Activated naive CD4-positive, alpha-beta T cell treated with anti-CD3 and anti-CD28 coated beads, Interleukin-2, amount 50 U/mL, for 72 hours (primary cell): ENCODE results near the gene SUMF1. TPM values are rescaled to one million over a fixed set of nuclear protein-coding genes. Genes with fewer than 3 reads are reported as not detected.
A peak's percentile ranks its signal among the peaks of the same experiment; 100 is the strongest.

Experiments
- ATAC-seq, 2 donors: fragments of 150-1000 bp; cut with Tn5 transposase; 2 replicates each; pipeline ENCODE4 v1.10.0; 2021; ENCODE audit warnings: mild to moderate bottlenecking in 2 of 2, moderate library complexity in 2 of 2
- DNase-seq, 2 donors: peaks; one replicate each; pipeline ENCODE4 v3.0.0; 2021 to 2022; ENCODE audit warnings: low spot score in 2 of 2
- H3K27ac Mint-ChIP-seq, 2 donors: one replicate each; pipeline ENCODE4 v1.8.0; 2022; ENCODE audit warnings: mild to moderate bottlenecking in 2 of 2, mixed read lengths in 2 of 2
- H3K36me3 Mint-ChIP-seq, 2 donors: one replicate each; pipeline ENCODE4 v1.8.0; 2022; ENCODE audit warnings: mixed read lengths in 2 of 2
- H3K9me3 Mint-ChIP-seq, 2 donors: one replicate each; pipeline ENCODE4 v1.8.0; 2022; ENCODE audit warnings: mixed read lengths in 2 of 2
- total RNA-seq, 2 donors: library from RNA; stranded (reverse); gene quantifications; one replicate each; pipeline ENCODE4 v1.2.3, GENCODE V29; 2022

Gene SUMF1
- total RNA-seq, 2 donors from 2014 or later: 4.8 to 6.2 TPM

- Mint-ChIP-seq H3K9me3 (peaks cover 4 to 6% of the 10 kb centered on the region in 2 donors), H3K36me3 (peaks cover 20 to 36% of the 10 kb centered on the region in 2 donors), H3K27ac (peak overlapping the region in 1 of 2 donors; percentile 63)
- peak; percentile 66 to 88 for ATAC-seq
- no peak for DNase-seq
Measured at GRCh38 chr3:4394048-4394447, 73.0 kb downstream of the SUMF1 start.

GRCh38 chr3:4392992-4393391 is 74.1 kb downstream of the SUMF1 start:
- DNase-seq (no peak), ATAC-seq (no peak)
- peaks cover 4 to 6% of the 10 kb centered on the region in 2 donors for H3K9me3 Mint-ChIP-seq
- H3K36me3 Mint-ChIP-seq: peaks cover 20 to 36% of the 10 kb centered on the region in 2 donors
- H3K27ac Mint-ChIP-seq: no peak overlapping the region

GRCh38 chr3:4387210-4388204 is 79.6 kb downstream of the SUMF1 start:
- H3K36me3 Mint-ChIP-seq: peaks cover 9 to 30% of the 10 kb centered on the region in 2 donors
- peak overlapping the region in 1 of 2 donors; percentile 60 for H3K27ac Mint-ChIP-seq
- ATAC-seq: peak; percentile 94 to 95
- DNase-seq: no peak
- H3K9me3 Mint-ChIP-seq: peaks cover 0 to 6% of the 10 kb centered on the region in 2 donors

GRCh38 chr3:4385201-4385600 is 81.9 kb downstream of the SUMF1 start:
- H3K9me3 Mint-ChIP-seq: peaks cover 0 to 6% of the 10 kb centered on the region in 2 donors
- no peak overlapping the region for H3K27ac Mint-ChIP-seq
- DNase-seq (no peak), ATAC-seq (no peak)
- peaks cover 0 to 16% of the 10 kb centered on the region in 2 donors for H3K36me3 Mint-ChIP-seq

- Mint-ChIP-seq H3K9me3 (peaks cover 0 to 14% of the 10 kb centered on the region in 2 donors), H3K27ac (no peak overlapping the region), H3K36me3 (peaks cover 19 to 22% of the 10 kb centered on the region in 2 donors)
- ATAC-seq (no peak), DNase-seq (no peak)
Measured at GRCh38 chr3:4380013-4380412, 87.1 kb downstream of the SUMF1 start.

GRCh38 chr3:4376499-4376898 is 90.6 kb downstream of the SUMF1 start:
- Mint-ChIP-seq H3K9me3 (peaks cover 0 to 21% of the 10 kb centered on the region in 2 donors), H3K36me3 (peaks cover 27 to 46% of the 10 kb centered on the region in 2 donors), H3K27ac (no peak overlapping the region)
- DNase-seq (no peak), ATAC-seq (no peak)

- H3K9me3 Mint-ChIP-seq: peaks cover 0 to 21% of the 10 kb centered on the region in 2 donors
- no peak overlapping the region for H3K27ac Mint-ChIP-seq
- no peak for ATAC-seq
- DNase-seq: no peak
- peaks cover 27 to 46% of the 10 kb centered on the region in 2 donors for H3K36me3 Mint-ChIP-seq
Measured at GRCh38 chr3:4375911-4376310, 91.2 kb downstream of the SUMF1 start.

- DNase-seq: no peak
- Mint-ChIP-seq H3K9me3 (peaks cover 0 to 16% of the 10 kb centered on the region in 2 donors), H3K36me3 (peaks cover 27 to 57% of the 10 kb centered on the region in 2 donors), H3K27ac (no peak overlapping the region)
- no peak for ATAC-seq
Measured at GRCh38 chr3:4373669-4374068, 93.4 kb downstream of the SUMF1 start.

GRCh38 chr3:4362523-4362922 is 104.5 kb downstream of the SUMF1 start:
- Mint-ChIP-seq H3K27ac (no peak overlapping the region), H3K36me3 (no peaks in the 10 kb centered on the region), H3K9me3 (no peaks in the 10 kb centered on the region)
- ATAC-seq: no peak
- no peak for DNase-seq

GRCh38 chr3:4360817-4361216 is 106.3 kb downstream of the SUMF1 start:
- ATAC-seq: no peak
- no peak overlapping the region for H3K27ac Mint-ChIP-seq
- no peaks in the 10 kb centered on the region for H3K9me3 Mint-ChIP-seq
- no peaks in the 10 kb centered on the region for H3K36me3 Mint-ChIP-seq
- no peak for DNase-seq

GRCh38 chr3:4359805-4360502 is 107.1 kb downstream of the SUMF1 start:
- Mint-ChIP-seq H3K27ac (no peak overlapping the region), H3K36me3 (no peaks in the 10 kb centered on the region), H3K9me3 (no peaks in the 10 kb centered on the region)
- no peak for DNase-seq
- no peak for ATAC-seq

- Mint-ChIP-seq H3K9me3 (no peaks in the 10 kb centered on the region), H3K36me3 (no peaks in the 10 kb centered on the region), H3K27ac (no peak overlapping the region)
- ATAC-seq (no peak), DNase-seq (no peak)
Measured at GRCh38 chr3:4358273-4358672, 108.8 kb downstream of the SUMF1 start.

- Mint-ChIP-seq H3K9me3 (no peaks in the 10 kb centered on the region), H3K36me3 (no peaks in the 10 kb centered on the region), H3K27ac (no peak overlapping the region)
- DNase-seq (no peak), ATAC-seq (no peak)
Measured at GRCh38 chr3:4356546-4357410, 110.3 kb downstream of the SUMF1 start.

- Mint-ChIP-seq H3K27ac (no peak overlapping the region), H3K36me3 (no peaks in the 10 kb centered on the region), H3K9me3 (no peaks in the 10 kb centered on the region)
- DNase-seq (no peak), ATAC-seq (no peak)
Measured at GRCh38 chr3:4356220-4356540, 110.9 kb downstream of the SUMF1 start.

GRCh38 chr3:4355401-4356219 is 111.5 kb downstream of the SUMF1 start:
- H3K36me3 Mint-ChIP-seq: no peaks in the 10 kb centered on the region
- no peak overlapping the region for H3K27ac Mint-ChIP-seq
- ATAC-seq (no peak), DNase-seq (no peak)
- H3K9me3 Mint-ChIP-seq: no peaks in the 10 kb centered on the region

- Mint-ChIP-seq H3K9me3 (no peaks in the 10 kb centered on the region), H3K36me3 (no peaks in the 10 kb centered on the region), H3K27ac (peak overlapping the region in 1 of 2 donors; percentile 88)
- DNase-seq (no peak), ATAC-seq (no peak)
Measured at GRCh38 chr3:4351872-4352271, 115.2 kb downstream of the SUMF1 start.
